Left forelimb (tissue), 1 donor: ENCODE measurements around the gene PIBF1.

Experiments
- DNase-seq: peaks from one replicate; pipeline ENCODE4 v3.0.0-alpha.2; 2018; ENCODE audit warnings: low spot score

PIBF1 gene

GRCh38 chr13:73060251-73061160, 278.6 kb downstream of the PIBF1 start:
- DNase-seq, result peak; percentile 69

GRCh38 chr13:73061473-73061872, 279.5 kb downstream of the PIBF1 start:
- no peak for DNase-seq

- DNase-seq, result no peak
Observed at GRCh38 chr13:73061876-73062275, 279.9 kb downstream of the PIBF1 start.

GRCh38 chr13:73062468-73062867, 280.5 kb downstream of the PIBF1 start:
- DNase-seq, result no peak

GRCh38 chr13:73063166-73063565, 281.2 kb downstream of the PIBF1 start:
- DNase-seq, result no peak

GRCh38 chr13:73065036-73065435, 283.1 kb downstream of the PIBF1 start:
- DNase-seq, result no peak

- no peak for DNase-seq
Observed at GRCh38 chr13:73065665-73066340, 283.9 kb downstream of the PIBF1 start.
